ENCODE data around the gene YPEL2.
"Not testable (repeated sequence)": the region's sequence is repeated elsewhere in the genome, so short reads cannot be mapped to it uniquely, and the experiment has no call there.

- TF ChIP-seq EP300, CTCF, POLR2A (IDR thresholded peaks at IDR 0.05): not testable (repeated sequence)
These were observed 19.9 kb upstream of the YPEL2 start for GRCh38 chr17:59311521-59311920.
